Right cardiac atrium (tissue), 5 donors: ENCODE measurements around the gene TMED5. TPM values are rescaled to one million over a fixed set of nuclear protein-coding genes. Genes with fewer than 3 reads are reported as not detected.

Experiments
- ATAC-seq, 2 donors: fragments of 200-7000 bp; cut with Tn5 transposase; one replicate each; pipeline versions ENCODE4 v1.8.0 to v1.9.1; 2020; ENCODE audit warnings: moderate library complexity in 2 of 2, mild to moderate bottlenecking in 1 of 2
- DNase-seq, 3 donors: peaks; one replicate each; pipeline ENCODE4 v3.0.0-alpha.2; 2020
- H3K27ac ChIP-seq: one replicate; pipeline ENCODE4 v1.5.1; 2013; ENCODE audit warnings: mild to moderate bottlenecking, low read length, control low read depth, moderate library complexity
- H3K27me3 ChIP-seq: one replicate; pipeline ENCODE4 v1.6.1; 2013; ENCODE audit not compliant: control insufficient read depth, insufficient read depth
- H3K4me1 ChIP-seq: one replicate; pipeline ENCODE4 v1.6.1; 2013; ENCODE audit warnings: low read length; ENCODE audit not compliant: control insufficient read depth, insufficient read depth
- H3K4me3 ChIP-seq: one replicate; pipeline ENCODE4 v1.5.1; 2013; ENCODE audit warnings: low read length, control low read depth
- H3K9me3 ChIP-seq: one replicate; pipeline ENCODE4 v1.6.1; 2013; ENCODE audit warnings: low read length; ENCODE audit not compliant: control insufficient read depth
- WGBS: extraction: QIAGEN DNeasy Blood & Tissue Kit; methylation state at CpG from one replicate; pipeline ENCODE4 v1.1.7; 2013; 5-methylcytosine and 5-hydroxymethylcytosine counted together
- intact Hi-C, 4 donors: fragments of 100-400 bp; cut with DNase I; formaldehyde crosslinking; loops; one replicate each; pipeline versions ENCODE4 v1.11.0 to v1.14.0; 2022 to 2023
- polyA plus RNA-seq: library from polyadenylated mRNA; stranded (reverse); fragments of 200-250 nt; gene quantifications from one replicate; pipeline ENCODE4 v1.2.3, GENCODE V29; 2013
- total RNA-seq, 4 donors: library from RNA; stranded (reverse); fragmentation: NEBNext Ultra II Directional; extraction: Animal tissue kit (Norgen Biotek cat#: 25700); gene quantifications; one replicate each; pipeline ENCODE4 v1.2.1, GENCODE V29; 2021
- donor health status: healthy with polysubstance abuse.
- donor health status: DM: no; HTN: yes; CAD: no.
- donor health status: DM: no; HTN: no; CAD: no.
- donor health status: DM: no; HTN: yes; CAD: no; lungs with severe emphysema.
- donor health status: DM: yes; HTN: yes; CAD: no.

TMED5 gene
- total and polyA plus RNA-seq, 5 donors: 19.5 to 86.6 (median 44.1) TPM

DNA sequence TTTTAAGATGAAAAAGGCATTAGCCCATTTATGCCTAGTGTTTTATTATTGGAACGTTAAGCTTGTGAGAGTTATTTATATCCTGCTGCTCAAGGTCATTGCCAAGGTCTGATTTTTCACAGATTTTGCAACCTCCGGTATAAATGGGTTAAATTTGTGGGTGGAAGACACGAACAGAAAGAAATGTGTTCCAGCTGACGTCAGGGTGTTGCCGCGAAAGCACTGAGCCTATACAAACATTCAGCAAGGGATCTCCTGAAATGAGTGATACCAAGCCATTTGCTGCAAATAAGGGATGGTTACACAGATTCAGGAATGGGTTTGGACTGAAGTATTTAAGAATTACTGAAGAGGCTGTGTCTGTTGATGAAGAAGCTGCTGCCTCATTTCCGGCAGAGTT, 32.2 kb downstream of the TMED5 start:
- DNase-seq (no peak), ATAC-seq (no peak)
- Histone ChIP-seq H3K27me3 (no peaks in the 10 kb centered on the region), H3K4me1 (peaks cover 3% of the 10 kb centered on the region), H3K9me3 (no peaks in the 10 kb centered on the region), H3K27ac (no peak overlapping the region), H3K4me3 (no peak overlapping the region)
- WGBS: 41% methylated on average over 7 of the region's 7 CpGs
- intact Hi-C loops: no loop called here

DNA sequence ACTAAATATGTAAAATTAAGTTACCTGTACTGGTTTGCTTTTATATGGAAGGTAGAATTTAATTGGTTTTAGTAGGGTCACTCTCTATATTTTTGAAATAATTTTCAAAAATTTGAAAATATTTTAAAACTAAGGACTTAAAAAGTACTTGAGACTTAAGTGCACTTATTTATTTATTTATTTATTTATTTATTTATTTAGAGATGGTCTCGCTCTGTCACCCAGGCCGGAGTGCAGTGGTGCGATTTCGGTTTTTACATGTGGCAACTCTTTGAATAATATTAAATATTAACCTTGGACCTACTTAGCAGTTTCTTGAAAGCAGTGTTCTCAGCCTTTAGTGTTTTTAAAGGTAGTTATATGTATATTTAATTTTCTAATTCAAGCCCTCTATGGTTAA, 36.4 kb downstream of the TMED5 start:
- Histone ChIP-seq H3K4me1 (peaks cover 3% of the 10 kb centered on the region), H3K4me3 (no peak overlapping the region), H3K27me3 (no peaks in the 10 kb centered on the region), H3K27ac (no peak overlapping the region), H3K9me3 (no peaks in the 10 kb centered on the region)
- WGBS: 97% methylated on average over 4 of the region's 4 CpGs
- no peak for DNase-seq
- ATAC-seq: no peak
- intact Hi-C loops: no loop called here

DNA sequence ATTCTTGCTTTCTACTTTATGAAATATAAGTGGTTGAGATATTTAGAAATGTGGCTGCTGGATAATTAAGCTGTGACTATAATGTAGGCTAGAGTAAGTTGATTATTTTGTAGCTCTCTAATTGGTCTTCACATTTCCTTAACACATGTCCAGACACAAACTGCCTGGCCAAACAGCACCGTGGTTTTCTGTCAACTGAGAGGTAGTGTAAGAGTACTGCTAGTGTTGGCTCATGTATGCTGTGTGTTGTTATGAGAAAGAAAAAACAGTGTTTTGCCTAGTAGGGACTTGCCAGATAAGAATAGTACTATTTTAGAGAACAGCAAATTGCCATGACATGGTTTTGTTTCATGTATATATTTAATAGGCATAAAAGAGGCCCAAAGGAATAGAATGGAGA, 37.1 kb downstream of the TMED5 start:
- H3K27me3 ChIP-seq: no peaks in the 10 kb centered on the region
- intact Hi-C loops: no loop called here
- ATAC-seq: no peak
- no peak overlapping the region for H3K4me3 ChIP-seq
- 34% methylated on average over 1 of the region's 1 CpG for WGBS
- peaks cover under 1% of the 10 kb centered on the region for H3K4me1 ChIP-seq
- no peak for DNase-seq
- no peaks in the 10 kb centered on the region for H3K9me3 ChIP-seq
- H3K27ac ChIP-seq: no peak overlapping the region

DNA sequence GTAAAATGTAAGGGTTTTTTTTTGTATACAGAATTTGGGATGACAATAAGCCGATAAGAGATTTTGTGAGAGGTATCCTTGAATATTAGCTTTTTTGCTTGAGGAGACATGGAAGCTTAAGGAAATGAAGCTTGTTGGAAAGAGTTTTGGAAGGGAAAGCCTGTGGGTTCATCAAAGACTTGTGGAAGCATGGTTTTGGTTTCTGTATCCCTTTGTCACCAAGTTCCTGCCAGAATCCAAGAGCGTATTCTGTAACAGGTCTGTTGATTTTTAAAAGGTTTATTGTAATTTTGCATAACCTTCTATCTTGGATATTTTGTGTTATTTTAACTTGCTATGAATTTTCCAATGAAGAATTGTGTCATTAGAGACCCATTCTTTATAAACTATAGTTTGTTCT, 38.1 kb downstream of the TMED5 start:
- ATAC-seq: no peak
- H3K4me1 ChIP-seq: no peaks in the 10 kb centered on the region
- DNase-seq: no peak
- no peaks in the 10 kb centered on the region for H3K9me3 ChIP-seq
- WGBS: 99% methylated on average over 2 of the region's 2 CpGs
- intact Hi-C loops: no loop called here
- no peak overlapping the region for H3K27ac ChIP-seq
- no peak overlapping the region for H3K4me3 ChIP-seq
- H3K27me3 ChIP-seq: no peaks in the 10 kb centered on the region

DNA sequence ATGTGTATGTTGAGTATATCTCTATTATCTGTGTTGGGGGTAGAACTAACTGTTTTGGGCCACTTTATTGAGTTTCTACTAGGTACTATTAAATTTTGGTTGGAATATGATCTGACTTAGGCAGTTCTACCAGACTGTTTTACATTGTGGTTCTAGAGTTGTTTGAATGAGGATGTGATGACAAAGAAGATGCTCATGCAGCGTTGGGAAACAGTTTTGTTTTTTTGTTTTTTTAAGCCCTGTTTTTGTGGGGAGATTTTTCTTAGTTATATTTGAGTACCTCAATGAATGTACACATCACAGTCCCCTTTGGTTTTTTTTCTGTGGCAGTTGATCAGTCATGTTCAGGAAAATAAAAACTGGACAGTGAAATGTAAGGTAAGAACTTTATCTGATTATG, 40.1 kb downstream of the TMED5 start:
- H3K27ac ChIP-seq: no peak overlapping the region
- no peak for ATAC-seq
- intact Hi-C loops: no loop called here
- no peaks in the 10 kb centered on the region for H3K9me3 ChIP-seq
- H3K4me1 ChIP-seq: no peaks in the 10 kb centered on the region
- no peaks in the 10 kb centered on the region for H3K27me3 ChIP-seq
- no peak overlapping the region for H3K4me3 ChIP-seq
- WGBS: 78% methylated on average over 1 of the region's 1 CpG
- DNase-seq: no peak

DNA sequence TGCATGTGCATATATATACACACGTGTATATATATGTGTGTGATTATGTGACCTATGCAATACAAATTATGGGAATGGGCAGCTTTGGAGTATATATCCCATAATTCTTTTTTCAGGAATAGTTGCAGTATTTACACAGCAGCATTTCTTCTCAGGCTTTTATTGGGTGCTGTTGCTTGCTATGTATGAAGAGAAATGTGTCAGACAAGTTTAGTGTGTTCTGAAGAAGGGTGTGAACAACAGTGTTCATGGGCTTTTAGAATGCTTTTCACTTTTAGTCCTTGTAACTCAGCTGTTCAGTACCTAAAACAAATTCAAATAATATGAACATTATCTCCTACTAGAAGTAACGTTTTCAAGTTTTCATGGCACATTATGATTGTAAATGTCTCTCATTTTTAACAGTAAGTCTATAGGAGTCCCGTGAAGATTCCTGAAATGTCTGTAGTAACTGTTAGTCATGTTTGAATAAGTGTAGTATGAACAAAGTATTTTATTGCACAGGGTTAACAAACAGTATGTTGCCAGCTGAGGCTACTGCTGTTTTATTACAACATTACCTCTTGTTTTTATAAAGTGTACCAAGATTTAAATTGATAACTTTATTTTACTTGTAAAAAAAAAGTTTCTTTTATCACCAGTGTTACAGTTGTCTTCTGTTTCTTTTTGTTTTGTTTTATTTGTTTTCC, 42.5 kb downstream of the TMED5 start:
- Histone ChIP-seq H3K9me3 (no peaks in the 10 kb centered on the region), H3K27ac (no peak overlapping the region), H3K4me1 (no peaks in the 10 kb centered on the region), H3K27me3 (no peaks in the 10 kb centered on the region), H3K4me3 (no peak overlapping the region)
- intact Hi-C loops: no loop called here
- ATAC-seq (no peak), DNase-seq (no peak)
- WGBS: 62% methylated on average over 3 of the region's 3 CpGs

DNA sequence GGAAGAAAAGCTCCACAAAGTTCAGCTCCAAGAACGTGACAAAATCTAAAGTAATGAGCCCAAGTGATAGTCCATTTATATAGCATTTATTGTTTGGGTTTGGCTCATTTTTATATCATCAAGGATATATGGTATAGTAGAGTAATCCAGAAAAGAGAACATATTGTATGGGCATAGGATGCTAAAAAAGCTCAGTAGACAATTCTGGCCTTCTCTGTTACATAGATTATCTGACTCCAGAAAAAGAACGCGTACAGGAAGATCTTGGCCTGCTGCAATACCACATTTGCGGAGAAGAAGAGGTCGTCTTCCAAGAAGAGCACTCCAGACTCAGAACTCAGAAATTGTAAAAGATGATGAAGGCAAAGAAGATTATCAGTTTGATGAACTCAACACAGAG, 43.8 kb downstream of the TMED5 start:
- H3K27ac ChIP-seq: no peak overlapping the region
- ATAC-seq (no peak), DNase-seq (no peak)
- intact Hi-C loops: no loop called here
- no peaks in the 10 kb centered on the region for H3K27me3 ChIP-seq
- no peaks in the 10 kb centered on the region for H3K9me3 ChIP-seq
- H3K4me3 ChIP-seq: no peak overlapping the region
- H3K4me1 ChIP-seq: no peaks in the 10 kb centered on the region
- WGBS: 95% methylated on average over 5 of the region's 5 CpGs

DNA sequence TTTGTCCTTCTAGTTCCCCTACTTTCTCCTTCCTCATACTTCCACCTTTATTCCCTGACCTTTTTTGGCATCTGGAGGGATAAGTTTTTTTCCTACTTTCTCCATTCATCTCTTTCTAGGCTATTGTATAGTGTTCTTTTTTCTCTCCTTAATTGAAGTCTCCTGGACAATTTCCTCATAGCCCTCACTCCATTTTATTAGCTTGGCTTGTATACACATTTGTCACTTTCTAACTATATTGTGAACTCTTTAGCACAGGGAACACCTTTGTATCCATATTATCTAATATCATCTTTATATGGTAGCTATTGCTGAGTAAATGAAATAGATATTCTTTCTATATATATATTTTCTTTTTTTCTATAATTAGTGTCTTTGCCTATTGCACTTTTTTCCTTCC, 47.6 kb downstream of the TMED5 start:
- no peak for DNase-seq
- intact Hi-C loops: no loop called here
- Histone ChIP-seq H3K4me3 (no peak overlapping the region), H3K9me3 (no peaks in the 10 kb centered on the region), H3K27ac (no peak overlapping the region), H3K4me1 (no peaks in the 10 kb centered on the region), H3K27me3 (no peaks in the 10 kb centered on the region)
- no peak for ATAC-seq

DNA sequence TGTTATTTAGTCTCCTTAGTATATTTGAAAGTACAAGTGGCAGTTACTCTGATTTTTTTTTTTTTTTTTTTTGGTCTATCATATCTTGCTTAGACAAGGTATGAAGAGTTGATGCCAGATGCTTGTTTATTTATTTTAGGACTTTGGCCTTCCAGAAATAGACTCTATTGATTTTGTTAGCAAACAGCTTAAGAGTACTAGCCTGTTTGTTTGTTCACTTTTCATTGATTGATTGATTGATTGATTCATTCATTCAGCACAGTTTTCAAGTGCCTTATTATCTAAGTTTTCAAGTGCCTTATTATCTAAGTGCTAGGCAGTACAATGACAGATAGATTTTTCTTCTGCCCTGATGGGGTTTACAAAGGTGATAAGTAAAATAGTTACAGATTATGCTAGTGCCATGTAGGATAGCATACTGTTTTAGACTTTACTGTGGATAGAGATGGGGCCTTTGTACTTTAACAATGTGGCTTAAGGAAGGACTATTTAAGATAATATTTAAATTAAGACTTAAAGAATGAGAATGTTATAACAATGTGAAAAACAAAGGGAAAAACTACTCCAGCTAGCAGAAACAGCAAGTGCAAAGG, 50.6 kb downstream of the TMED5 start:
- intact Hi-C loops: no loop called here
- Histone ChIP-seq H3K27me3 (no peaks in the 10 kb centered on the region), H3K4me3 (no peak overlapping the region), H3K9me3 (no peaks in the 10 kb centered on the region), H3K4me1 (no peaks in the 10 kb centered on the region), H3K27ac (no peak overlapping the region)
- no peak for ATAC-seq
- no peak for DNase-seq

DNA sequence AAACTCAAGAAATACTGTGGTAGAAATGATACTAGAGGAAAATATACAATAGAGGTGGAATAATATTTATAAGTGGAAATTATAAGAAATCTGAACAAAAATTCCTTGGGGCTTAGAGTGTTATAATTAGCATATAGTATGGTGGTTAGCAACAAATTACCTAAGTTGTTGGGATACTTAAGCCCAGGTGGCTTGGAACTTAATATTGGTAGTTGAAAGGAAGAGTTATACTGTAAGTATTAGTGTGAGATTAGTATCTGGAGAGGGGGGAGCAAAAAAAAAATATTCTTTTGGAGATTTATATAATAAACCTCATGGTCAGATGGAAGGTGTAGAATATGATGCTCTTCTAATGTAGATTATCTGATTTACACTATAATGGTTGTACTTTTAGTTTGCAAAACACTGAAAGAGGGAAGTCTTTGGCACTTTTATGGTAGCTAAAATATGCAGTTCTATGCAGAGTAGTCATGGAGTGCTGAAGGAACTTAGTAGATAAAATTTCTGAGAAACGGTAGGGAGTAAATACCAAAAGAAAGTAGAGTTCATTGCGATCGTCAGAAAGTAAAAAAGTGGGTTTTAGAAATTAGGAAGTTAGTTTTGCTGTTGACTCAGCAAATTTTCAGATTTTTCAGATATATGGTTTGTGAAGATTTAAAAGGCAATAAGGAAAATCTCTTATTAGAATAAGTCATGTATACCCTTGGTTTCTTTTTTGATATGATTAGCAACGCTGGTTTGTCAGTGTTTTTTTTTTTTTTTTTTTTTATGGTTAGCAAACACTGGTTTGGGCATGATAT, 55.5 kb downstream of the TMED5 start:
- H3K9me3 ChIP-seq: no peaks in the 10 kb centered on the region
- ATAC-seq: no peak
- DNase-seq: no peak
- H3K27me3 ChIP-seq: no peaks in the 10 kb centered on the region
- WGBS: 77% methylated on average over 4 of the region's 4 CpGs
- no peaks in the 10 kb centered on the region for H3K4me1 ChIP-seq
- intact Hi-C loops: no loop called here
- no peak overlapping the region for H3K27ac ChIP-seq
- no peak overlapping the region for H3K4me3 ChIP-seq

DNA sequence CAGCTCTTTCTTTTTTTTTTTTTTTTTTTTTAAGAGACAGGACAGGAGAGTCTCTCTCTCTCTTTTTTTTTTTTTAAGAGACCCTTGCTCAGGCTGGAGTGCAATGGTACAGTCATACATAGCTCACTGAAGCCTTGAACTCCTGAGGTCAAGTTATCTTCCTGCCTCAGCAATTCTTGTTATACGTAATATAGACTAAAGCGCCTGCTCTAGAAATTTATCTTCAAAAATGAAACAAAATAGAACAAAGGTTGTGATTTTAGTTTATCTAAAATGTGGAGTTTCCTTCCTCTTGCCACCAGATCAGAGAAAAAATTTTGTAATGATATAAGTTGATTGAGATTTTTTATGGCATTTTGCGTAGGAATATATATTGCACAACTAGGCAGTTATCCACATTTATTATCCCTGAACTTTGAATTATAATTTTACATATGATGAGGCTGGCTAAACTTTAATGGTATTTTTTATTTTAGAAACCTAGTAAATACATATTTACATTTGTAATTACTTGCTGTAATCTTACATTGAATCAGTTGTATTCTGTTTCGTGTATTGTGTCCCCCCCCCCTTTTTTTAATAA, 56.9 kb downstream of the TMED5 start:
- Histone ChIP-seq H3K4me3 (no peak overlapping the region), H3K27me3 (no peaks in the 10 kb centered on the region), H3K27ac (no peak overlapping the region), H3K9me3 (no peaks in the 10 kb centered on the region), H3K4me1 (no peaks in the 10 kb centered on the region)
- ATAC-seq: no peak
- intact Hi-C loops: no loop called here
- DNase-seq: no peak
- WGBS: 89% methylated on average over 4 of the region's 4 CpGs
